GM18951 (cell line): ENCODE data around the gene CCSER1.
"Not testable (repeated sequence)": the region's sequence is repeated elsewhere in the genome, so short reads cannot be mapped to it uniquely, and the experiment has no call there.

Experiments used
- POLR2A ChIP-seq: IDR thresholded peaks from 4 replicates; pipeline ENCODE4 v1.6.1; 2011; ENCODE audit warnings: mild to moderate bottlenecking; ENCODE audit not compliant: insufficient read length, insufficient read depth; ENCODE audit errors: extremely low read depth
- in situ Hi-C: fragments of 300-500 bp; cut with MboI; formaldehyde crosslinking; loops from one replicate; pipeline ENCODE4 v1.12.0; 2022; ENCODE audit warnings: low sequenced_read_pairs, mixed read lengths, inconsistent platforms; ENCODE audit not compliant: unreplicated experiment

The CCSER1 gene

GRCh38 chr4:91233164-91233563 is 1106.0 kb downstream of the CCSER1 start:
- in situ Hi-C loops = no loop called here
- no peak for TF ChIP-seq POLR2A

- in situ Hi-C loops = no loop called here
- no peak for TF ChIP-seq POLR2A
Observed at GRCh38 chr4:91243132-91243531, 1115.9 kb downstream of the CCSER1 start.

GRCh38 chr4:91256043-91256442 is 1128.8 kb downstream of the CCSER1 start:
- in situ Hi-C loops = no loop called here
- TF ChIP-seq POLR2A = no peak

GRCh38 chr4:91256751-91257150 is 1129.6 kb downstream of the CCSER1 start:
- no peak for TF ChIP-seq POLR2A
- in situ Hi-C loops = no loop called here

GRCh38 chr4:91257721-91258120 is 1130.5 kb downstream of the CCSER1 start:
- no peak for TF ChIP-seq POLR2A
- in situ Hi-C loops = no loop called here

GRCh38 chr4:91258326-91258725 is 1131.1 kb downstream of the CCSER1 start:
- no peak for TF ChIP-seq POLR2A
- in situ Hi-C loops = no loop called here

- in situ Hi-C loops = no loop called here
Observed at GRCh38 chr4:91267543-91267942, 1140.3 kb downstream of the CCSER1 start.

GRCh38 chr4:91268481-91268880 is 1141.3 kb downstream of the CCSER1 start:
- in situ Hi-C loops = not testable (repeated sequence)

More at GRCh38 chr4:91267543-91267942, 1140.3 kb downstream of the CCSER1 start:
- TF ChIP-seq POLR2A = no peak

GRCh38 chr4:91268913-91269312 is 1141.7 kb downstream of the CCSER1 start:
- TF ChIP-seq POLR2A = no peak
- in situ Hi-C loops = no loop called here

- in situ Hi-C loops = no loop called here
- TF ChIP-seq POLR2A = no peak
Observed at GRCh38 chr4:91279899-91280298, 1152.7 kb downstream of the CCSER1 start.

- in situ Hi-C loops = no loop called here
- no peak for TF ChIP-seq POLR2A
Observed at GRCh38 chr4:91280551-91281290, 1153.5 kb downstream of the CCSER1 start.

GRCh38 chr4:91282217-91282616 is 1155.0 kb downstream of the CCSER1 start:
- in situ Hi-C loops = no loop called here
- TF ChIP-seq POLR2A = no peak

- TF ChIP-seq POLR2A = no peak
- in situ Hi-C loops = no loop called here
Observed at GRCh38 chr4:91283726-91284230, 1156.6 kb downstream of the CCSER1 start.

GRCh38 chr4:91284480-91284879 is 1157.3 kb downstream of the CCSER1 start:
- in situ Hi-C loops = no loop called here
- TF ChIP-seq POLR2A = no peak
